Central memory CD4-positive, alpha-beta T cell (primary cell): Measurements from ENCODE around the gene SLC5A4.
"Not testable (repeated sequence)": the region's sequence is repeated elsewhere in the genome, so short reads cannot be mapped to it uniquely, and the experiment has no call there.

Experiments
- DNase-seq: peaks from one replicate; pipeline ENCODE4 v3.0.0; 2022

SLC5A4 gene

GRCh38 chr22:32199341-32199740 lies 55.8 kb downstream of the SLC5A4 start:
- DNase-seq: no peak

GRCh38 chr22:32197553-32198226 lies 57.5 kb downstream of the SLC5A4 start:
- DNase-seq: not testable (repeated sequence)

GRCh38 chr22:32195900-32196299 lies 59.2 kb downstream of the SLC5A4 start:
- DNase-seq: not testable (repeated sequence)

GRCh38 chr22:32193346-32193745 lies 61.8 kb downstream of the SLC5A4 start:
- not testable (repeated sequence) for DNase-seq

- not testable (repeated sequence) for DNase-seq
Observed at GRCh38 chr22:32191021-32191420, 64.1 kb downstream of the SLC5A4 start.

GRCh38 chr22:32185821-32186220 lies 69.3 kb downstream of the SLC5A4 start:
- no peak for DNase-seq

- DNase-seq: no peak
Observed at GRCh38 chr22:32183625-32184024, 71.5 kb downstream of the SLC5A4 start.

GRCh38 chr22:32181043-32181442 lies 74.1 kb downstream of the SLC5A4 start:
- no peak for DNase-seq

- no peak for DNase-seq
Observed at GRCh38 chr22:32177221-32177765, 77.9 kb downstream of the SLC5A4 start.

- no peak for DNase-seq
Observed at GRCh38 chr22:32175683-32176644, 79.2 kb downstream of the SLC5A4 start.

GRCh38 chr22:32175115-32175514 lies 80.0 kb downstream of the SLC5A4 start:
- no peak for DNase-seq
